ENCODE results near the gene SHB.

DNA sequence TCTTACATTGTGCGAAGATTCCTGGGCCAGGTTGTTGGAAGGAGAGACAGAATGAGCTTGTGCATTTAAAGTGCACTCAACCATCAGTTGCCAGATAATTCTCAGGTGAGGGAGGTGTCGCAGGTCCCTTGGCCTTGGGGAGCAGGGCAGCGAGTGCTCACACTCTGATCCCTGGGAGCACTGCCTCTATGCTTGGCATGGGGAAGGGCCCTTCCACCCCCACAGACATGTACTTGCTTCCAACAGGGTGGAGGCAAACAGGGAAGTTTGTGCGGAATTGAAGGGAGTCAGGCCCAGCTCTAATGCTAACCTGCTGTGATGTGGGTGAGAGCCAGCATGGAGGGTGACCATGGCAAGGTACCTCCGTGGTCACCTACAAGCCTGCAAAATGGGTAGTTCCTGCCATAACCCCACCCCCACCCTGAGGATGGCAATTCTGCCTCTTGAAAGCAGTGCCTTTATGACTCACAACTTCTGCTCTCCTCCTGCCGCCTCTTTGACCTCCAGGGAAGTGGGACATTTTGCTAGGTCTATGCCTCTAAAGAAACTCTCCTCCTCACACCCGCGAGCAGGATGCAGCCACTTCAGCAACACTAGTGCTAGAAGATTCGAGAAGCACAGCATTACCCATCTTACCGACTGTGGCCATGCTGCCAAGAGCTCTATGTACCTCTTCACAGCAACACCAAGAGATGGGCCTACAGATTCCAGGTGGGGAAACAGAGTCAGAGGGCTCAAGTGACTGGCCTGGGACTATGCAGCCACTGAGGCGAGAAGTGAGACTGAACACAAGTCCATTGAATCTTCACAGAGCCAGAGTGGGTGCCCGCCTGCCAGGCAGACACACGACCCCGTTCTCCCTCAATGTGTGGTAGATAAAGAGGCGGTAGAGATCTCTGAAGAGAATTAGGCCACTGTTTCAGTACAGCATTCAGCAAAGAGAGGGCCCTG is 143.0 kb downstream of the SHB start:
- TF ChIP-seq, protein P1, sequence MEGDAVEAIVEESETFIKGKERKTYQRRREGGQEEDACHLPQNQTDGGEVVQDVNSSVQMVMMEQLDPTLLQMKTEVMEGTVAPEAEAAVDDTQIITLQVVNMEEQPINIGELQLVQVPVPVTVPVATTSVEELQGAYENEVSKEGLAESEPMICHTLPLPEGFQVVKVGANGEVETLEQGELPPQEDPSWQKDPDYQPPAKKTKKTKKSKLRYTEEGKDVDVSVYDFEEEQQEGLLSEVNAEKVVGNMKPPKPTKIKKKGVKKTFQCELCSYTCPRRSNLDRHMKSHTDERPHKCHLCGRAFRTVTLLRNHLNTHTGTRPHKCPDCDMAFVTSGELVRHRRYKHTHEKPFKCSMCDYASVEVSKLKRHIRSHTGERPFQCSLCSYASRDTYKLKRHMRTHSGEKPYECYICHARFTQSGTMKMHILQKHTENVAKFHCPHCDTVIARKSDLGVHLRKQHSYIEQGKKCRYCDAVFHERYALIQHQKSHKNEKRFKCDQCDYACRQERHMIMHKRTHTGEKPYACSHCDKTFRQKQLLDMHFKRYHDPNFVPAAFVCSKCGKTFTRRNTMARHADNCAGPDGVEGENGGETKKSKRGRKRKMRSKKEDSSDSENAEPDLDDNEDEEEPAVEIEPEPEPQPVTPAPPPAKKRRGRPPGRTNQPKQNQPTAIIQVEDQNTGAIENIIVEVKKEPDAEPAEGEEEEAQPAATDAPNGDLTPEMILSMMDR (tag by site-specific recombination; IDR thresholded peaks at IDR 0.05) = no peak
- TF ChIP-seq ZNF830 (tag by site-specific recombination; IDR thresholded peaks at IDR 0.05; ENCODE audit: low read depth) (no peak), ZNF350 (tag by site-specific recombination; IDR thresholded peaks at IDR 0.05) (no peak), ZNF274 (IDR thresholded peaks at IDR 0.05; ENCODE audit: low read length) (no peak), ZNF274 (tag by site-specific recombination; IDR thresholded peaks at IDR 0.05; ENCODE audit: borderline replicate concordance) (no peak), ZNF292 (tag by site-specific recombination; IDR thresholded peaks at IDR 0.05; ENCODE audit: borderline replicate concordance, low read depth) (no peak), ZNF174 (tag by site-specific recombination; IDR thresholded peaks at IDR 0.05) (no peak), KLF16 (tag by site-specific recombination; IDR thresholded peaks at IDR 0.05) (no peak), ZNF23 (tag by site-specific recombination; IDR thresholded peaks at IDR 0.05; ENCODE audit: borderline replicate concordance) (no peak), ZNF843 (tag by site-specific recombination; IDR thresholded peaks at IDR 0.05) (no peak)
- TF ChIP-seq, protein P2, sequence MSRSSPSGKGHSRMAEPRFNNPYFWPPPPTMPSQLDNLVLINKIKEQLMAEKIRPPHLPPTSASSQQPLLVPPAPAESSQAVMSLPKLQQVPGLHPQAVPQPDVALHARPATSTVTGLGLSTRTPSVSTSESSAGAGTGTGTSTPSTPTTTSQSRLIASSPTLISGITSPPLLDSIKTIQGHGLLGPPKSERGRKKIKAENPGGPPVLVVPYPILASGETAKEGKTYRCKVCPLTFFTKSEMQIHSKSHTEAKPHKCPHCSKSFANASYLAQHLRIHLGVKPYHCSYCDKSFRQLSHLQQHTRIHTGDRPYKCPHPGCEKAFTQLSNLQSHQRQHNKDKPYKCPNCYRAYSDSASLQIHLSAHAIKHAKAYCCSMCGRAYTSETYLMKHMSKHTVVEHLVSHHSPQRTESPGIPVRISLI (tag by site-specific recombination; IDR thresholded peaks at IDR 0.05) = no peak
- TF ChIP-seq, protein P3, sequence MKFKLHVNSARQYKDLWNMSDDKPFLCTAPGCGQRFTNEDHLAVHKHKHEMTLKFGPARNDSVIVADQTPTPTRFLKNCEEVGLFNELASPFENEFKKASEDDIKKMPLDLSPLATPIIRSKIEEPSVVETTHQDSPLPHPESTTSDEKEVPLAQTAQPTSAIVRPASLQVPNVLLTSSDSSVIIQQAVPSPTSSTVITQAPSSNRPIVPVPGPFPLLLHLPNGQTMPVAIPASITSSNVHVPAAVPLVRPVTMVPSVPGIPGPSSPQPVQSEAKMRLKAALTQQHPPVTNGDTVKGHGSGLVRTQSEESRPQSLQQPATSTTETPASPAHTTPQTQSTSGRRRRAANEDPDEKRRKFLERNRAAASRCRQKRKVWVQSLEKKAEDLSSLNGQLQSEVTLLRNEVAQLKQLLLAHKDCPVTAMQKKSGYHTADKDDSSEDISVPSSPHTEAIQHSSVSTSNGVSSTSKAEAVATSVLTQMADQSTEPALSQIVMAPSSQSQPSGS (tag by site-specific recombination; IDR thresholded peaks at IDR 0.05; ENCODE audit: low read depth) = no peak
